ENCODE data around the gene SFTA2.

DNA sequence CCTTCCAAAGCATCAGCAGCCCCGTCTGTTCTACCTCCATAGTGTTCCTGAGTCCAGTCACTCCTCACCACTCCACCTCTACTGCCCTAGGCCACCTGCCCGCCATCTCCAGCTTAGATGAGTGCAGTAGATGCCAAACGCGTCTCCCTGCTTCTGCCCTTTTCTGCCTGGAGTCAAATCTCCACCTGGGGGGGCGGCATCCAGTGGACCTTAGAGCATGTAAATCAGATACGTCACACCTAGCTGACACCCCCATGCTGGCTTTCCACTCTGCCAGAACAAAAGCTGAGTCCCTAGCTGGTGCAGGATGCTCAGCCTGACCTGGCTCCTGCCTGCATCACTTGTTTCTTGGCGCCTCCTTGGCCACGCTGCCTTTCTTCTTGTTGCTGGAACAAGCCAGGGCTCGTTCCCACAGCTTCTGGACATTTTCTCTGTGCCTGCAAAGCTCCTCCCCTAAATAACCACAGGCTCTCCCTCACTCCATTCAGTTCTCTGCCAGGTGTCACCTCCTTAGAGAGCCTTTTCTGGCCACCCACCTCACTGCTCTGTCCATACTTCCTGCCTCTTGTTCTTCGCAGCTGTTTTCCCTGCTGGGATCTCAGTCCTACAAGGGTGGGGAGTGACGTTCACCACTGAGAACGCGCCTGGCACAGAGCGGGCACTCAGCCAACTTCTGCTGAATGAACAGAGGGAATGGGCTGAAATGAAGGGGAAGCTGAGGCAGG lies 41.9 kb downstream of the SFTA2 start:
- TF ChIP-seq, protein P1, sequence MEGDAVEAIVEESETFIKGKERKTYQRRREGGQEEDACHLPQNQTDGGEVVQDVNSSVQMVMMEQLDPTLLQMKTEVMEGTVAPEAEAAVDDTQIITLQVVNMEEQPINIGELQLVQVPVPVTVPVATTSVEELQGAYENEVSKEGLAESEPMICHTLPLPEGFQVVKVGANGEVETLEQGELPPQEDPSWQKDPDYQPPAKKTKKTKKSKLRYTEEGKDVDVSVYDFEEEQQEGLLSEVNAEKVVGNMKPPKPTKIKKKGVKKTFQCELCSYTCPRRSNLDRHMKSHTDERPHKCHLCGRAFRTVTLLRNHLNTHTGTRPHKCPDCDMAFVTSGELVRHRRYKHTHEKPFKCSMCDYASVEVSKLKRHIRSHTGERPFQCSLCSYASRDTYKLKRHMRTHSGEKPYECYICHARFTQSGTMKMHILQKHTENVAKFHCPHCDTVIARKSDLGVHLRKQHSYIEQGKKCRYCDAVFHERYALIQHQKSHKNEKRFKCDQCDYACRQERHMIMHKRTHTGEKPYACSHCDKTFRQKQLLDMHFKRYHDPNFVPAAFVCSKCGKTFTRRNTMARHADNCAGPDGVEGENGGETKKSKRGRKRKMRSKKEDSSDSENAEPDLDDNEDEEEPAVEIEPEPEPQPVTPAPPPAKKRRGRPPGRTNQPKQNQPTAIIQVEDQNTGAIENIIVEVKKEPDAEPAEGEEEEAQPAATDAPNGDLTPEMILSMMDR (optimal IDR thresholded peaks at IDR 0.05 in 1 of 3, IDR thresholded peaks at IDR 0.05 in 1 of 3, conservative IDR thresholded peaks at IDR 0.05 in 1 of 3; ENCODE audit: extremely low read depth in 1 of 3, insufficient read depth in 2 of 3, low read length in 3 of 3) = no peak
- TF ChIP-seq EZH2 (IDR thresholded peaks at IDR 0.05; ENCODE audit: low read length) = no peak

All from keratinocyte (primary cell).